Epithelial cell of proximal tubule (primary cell): ENCODE measurements around the gene RAD17. TPM values are rescaled to one million over a fixed set of nuclear protein-coding genes. Genes with fewer than 3 reads are reported as not detected.

Experiments used
- DNase-seq: peaks from one replicate; pipeline ENCODE4 v3.0.0-alpha.2; 2011; ENCODE audit warnings: low read depth
- H3K4me3 ChIP-seq: 2 replicates; pipeline ENCODE4 v1.5.1; 2011; ENCODE audit warnings: low read depth, mild to moderate bottlenecking, low read length
- total RNA-seq: library from RNA; depleted of rRNA; stranded (reverse); fragments of >200 nt; gene quantifications from 2 replicates; pipeline ENCODE4 v1.2.3, GENCODE V29; 2015
- TF ChIP-seq, protein P1 (sequence below): conservative IDR thresholded peaks from 2 replicates; pipeline ENCODE4 v1.5.1; 2012; ENCODE audit warnings: low read depth, mild to moderate bottlenecking, low read length

The RAD17 gene
- total RNA-seq, 1 donor from 2014 or later, result 12.4 TPM

DNA sequence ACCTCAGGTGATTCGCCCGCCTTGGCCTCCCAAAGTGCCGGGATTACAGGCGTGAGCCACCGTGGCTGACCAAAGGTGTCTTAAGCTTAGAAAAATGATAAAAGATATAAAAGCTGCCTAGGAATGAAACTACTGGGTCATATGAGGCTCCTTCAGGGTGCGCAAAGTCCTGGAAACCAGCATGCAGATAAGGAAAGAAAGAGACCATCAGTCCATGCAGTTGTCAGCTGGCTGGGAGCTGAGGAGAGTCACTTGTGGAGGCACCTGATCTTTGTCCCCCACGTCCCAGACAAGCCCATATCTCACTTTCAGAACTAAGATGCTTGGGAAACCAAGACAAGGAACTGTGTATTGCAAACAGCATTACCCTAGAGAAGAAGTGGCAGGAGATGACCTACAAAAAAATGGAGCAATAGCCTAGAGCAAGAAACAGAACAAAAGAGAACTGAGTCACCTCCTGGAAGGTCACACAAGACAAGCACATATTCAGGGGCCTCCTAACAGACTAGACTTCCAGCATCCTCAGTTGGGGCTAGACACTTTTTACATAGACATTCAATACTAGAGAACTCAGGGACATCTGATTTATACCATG is 34.2 kb upstream of the RAD17 start:
- TF ChIP-seq, protein P1, sequence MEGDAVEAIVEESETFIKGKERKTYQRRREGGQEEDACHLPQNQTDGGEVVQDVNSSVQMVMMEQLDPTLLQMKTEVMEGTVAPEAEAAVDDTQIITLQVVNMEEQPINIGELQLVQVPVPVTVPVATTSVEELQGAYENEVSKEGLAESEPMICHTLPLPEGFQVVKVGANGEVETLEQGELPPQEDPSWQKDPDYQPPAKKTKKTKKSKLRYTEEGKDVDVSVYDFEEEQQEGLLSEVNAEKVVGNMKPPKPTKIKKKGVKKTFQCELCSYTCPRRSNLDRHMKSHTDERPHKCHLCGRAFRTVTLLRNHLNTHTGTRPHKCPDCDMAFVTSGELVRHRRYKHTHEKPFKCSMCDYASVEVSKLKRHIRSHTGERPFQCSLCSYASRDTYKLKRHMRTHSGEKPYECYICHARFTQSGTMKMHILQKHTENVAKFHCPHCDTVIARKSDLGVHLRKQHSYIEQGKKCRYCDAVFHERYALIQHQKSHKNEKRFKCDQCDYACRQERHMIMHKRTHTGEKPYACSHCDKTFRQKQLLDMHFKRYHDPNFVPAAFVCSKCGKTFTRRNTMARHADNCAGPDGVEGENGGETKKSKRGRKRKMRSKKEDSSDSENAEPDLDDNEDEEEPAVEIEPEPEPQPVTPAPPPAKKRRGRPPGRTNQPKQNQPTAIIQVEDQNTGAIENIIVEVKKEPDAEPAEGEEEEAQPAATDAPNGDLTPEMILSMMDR, result no peak
- no peak for DNase-seq

DNA sequence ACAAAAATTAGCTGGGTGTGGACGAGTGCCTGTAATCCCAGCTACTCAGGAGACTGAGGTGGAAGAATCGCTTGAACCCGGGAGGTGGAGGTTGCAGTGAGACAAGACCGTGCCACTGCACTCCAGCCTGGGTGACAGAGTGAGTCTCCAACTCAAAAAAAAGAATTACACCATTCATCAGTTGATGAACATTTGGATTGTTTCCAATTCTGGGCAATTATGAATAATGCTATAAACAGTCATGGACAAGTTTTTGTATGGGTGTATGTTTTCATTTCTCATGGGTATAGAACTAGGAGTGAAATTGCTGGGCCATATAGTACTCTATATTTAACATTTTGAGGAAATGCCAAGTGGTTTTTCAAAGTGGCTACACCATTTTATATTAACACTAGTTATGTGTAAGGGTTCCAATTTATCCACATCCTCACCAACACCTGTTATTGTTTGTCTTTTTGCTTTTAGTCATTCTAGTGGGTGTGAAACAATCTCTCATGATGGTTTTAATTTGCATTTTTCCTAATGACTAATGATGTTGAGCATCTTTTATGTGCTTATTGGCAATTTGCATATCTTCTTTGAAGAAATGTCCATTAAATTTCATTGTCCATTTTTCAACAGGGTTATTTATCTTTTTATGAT is 28.0 kb upstream of the RAD17 start:
- H3K4me3 ChIP-seq, result no peak overlapping the region
- TF ChIP-seq, protein P1, result no peak
- DNase-seq, result no peak

More for the DNA sequence above, 34.2 kb upstream of the RAD17 start:
- no peak overlapping the region for H3K4me3 ChIP-seq

DNA sequence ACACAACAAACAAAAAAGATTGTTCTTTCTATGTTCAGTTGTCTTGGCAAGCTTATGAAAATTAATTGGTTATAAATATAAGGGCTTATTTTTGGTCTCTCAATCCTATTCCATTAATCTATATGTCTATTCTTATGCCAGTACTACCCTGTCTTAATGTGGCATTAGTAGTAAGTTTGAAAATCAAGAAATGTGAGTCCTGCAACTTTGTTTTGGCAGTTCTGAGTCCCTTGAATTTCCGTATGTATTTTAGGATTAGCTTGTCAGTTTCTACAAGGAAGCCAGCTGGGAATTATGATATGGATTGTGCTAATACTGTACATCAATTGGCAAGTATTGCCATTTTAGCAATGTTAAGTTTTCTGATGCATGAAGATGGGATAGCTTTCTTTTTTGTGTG is 26.5 kb upstream of the RAD17 start:
- DNase-seq, result no peak
- H3K4me3 ChIP-seq, result no peak overlapping the region
- TF ChIP-seq, protein P1, result no peak

DNA sequence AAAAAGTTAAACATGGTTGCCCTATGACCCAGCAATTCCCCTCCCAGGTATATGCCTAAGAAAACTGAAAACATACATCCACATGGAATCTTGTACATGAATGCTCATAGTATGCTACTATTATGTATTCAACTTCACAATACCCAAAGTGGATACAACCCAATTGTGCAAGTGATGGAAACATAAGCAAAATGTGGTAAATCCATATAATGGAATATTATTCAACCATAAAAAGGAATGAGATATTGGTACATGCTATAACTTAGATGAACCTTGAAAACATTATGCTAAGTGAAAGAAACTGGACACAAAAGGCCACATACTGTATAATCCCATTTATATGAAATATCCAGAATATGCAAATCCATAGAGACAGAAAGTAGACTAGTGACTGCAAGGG is 19.0 kb upstream of the RAD17 start:
- H3K4me3 ChIP-seq, result no peak overlapping the region
- no peak for DNase-seq
- TF ChIP-seq, protein P1, result no peak

DNA sequence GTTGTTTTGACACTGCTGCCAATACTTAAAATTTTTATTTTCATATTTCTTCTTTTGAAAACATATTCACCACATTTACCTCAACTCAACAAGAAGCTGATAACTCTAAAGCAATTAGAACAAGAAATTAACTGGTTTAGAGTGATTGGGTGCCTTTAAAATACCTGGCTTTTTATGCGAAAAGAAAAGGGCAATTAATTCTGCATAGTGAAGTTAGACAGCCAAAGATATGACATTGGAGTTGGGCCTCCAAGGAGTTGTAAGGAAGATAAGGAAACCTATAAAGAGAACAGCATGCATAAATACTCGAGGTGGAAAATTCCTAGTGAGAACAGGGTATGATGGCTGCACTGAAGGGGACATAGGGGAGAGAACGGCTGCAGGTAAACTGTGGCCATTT is 9.9 kb upstream of the RAD17 start:
- TF ChIP-seq, protein P1, result no peak
- DNase-seq, result no peak
- H3K4me3 ChIP-seq, result no peak overlapping the region

DNA sequence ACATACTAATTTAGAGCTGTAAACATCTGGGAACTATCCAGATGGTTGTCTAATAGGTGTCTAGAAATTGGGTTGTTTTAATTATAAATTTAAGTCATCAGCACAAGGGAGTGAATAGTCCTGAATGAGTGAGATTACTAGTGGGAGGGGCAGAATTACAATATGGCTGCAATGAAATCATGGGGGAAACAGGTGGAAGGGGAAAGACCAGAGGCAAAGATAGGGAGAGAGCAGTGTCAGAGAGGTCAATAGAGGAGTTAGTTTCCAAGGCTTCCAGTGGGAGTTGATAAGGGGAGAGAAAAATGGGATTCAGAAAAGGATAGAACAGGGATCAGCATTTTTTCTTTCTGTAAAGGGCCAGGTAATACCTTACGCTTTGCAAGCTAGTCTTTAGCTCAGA is 9.2 kb upstream of the RAD17 start:
- H3K4me3 ChIP-seq, result no peak overlapping the region
- TF ChIP-seq, protein P1, result no peak
- no peak for DNase-seq

DNA sequence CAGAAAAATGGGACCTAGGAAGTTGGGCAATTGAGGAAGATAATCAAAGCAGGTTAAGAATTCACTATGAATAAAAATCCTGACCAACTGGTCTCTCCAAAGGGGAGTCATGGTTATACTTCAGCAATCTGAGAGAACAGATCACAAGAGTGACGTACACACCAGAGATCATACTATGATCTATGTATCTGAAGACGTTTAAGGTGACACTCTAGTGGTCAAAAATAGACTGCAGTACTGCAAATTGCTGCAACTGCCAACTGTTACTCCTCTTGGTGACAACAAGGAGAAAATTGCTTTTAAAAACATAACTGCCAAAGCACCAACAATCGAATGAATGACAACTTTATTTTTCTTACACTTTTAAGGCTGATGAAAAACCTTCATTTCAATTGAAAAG is 5.2 kb upstream of the RAD17 start:
- TF ChIP-seq, protein P1, result peak; percentile 42
- DNase-seq, result no peak
- H3K4me3 ChIP-seq, result no peak overlapping the region
